GM19025 (cell line): ENCODE measurements around the gene CYTH3.
"Not testable (repeated sequence)": the region's sequence is repeated elsewhere in the genome, so short reads cannot be mapped to it uniquely, and the experiment has no call there.

ENCODE experiments used
- ATAC-seq: cut with Tn5 transposase; IDR thresholded peaks from one replicate; pipeline ENCODE4 v1.9.1; 2021; ENCODE audit warnings: mild to moderate bottlenecking, low read depth, moderate library complexity; ENCODE audit not compliant: unreplicated experiment

The CYTH3 gene

GRCh38 chr7:6200971-6201370 is 71.5 kb downstream of the CYTH3 start:
- ATAC-seq: no peak

DNA sequence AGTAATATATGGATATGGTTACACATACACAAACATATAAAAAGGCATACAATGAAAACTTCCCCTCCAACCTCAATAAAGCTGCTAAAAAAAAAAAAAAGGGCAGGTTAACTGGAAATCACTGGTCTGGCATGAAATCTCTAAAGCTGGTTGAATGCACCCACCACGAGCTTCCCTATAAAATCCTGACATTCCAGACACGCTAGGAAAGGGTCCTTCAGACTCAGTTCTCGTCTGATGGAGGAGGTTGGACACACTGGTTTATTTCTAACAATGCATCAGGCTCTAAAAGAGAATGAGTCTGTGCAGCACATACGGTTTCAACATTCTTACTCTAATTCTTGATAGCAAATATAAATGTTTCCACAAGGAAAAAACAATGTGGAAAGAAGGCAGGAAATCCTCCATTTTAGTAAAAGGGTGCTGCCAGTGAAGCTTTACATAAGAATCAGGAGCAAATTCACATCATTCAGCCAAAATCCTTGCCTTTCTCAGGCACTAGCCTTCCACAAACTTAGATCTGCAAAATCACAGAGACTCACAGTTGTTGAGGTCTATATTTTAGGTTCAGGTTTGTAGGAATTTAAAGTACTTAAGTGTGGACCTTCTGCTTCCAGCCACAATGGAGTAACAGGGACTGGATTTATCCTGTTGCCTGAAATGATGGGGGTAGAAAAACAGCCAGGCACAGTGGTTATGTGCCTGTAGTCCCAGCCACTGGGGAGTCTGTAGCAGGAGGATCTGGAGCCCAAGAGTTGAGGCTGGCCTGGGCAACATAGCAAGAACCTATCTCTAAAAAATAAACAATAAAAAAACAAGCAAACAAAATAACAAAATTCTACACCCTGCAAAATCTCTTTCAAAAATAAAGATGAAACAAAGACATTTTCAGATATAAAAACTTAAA is 73.5 kb downstream of the CYTH3 start:
- ATAC-seq: no peak

GRCh38 chr7:6197801-6198551 is 74.4 kb downstream of the CYTH3 start:
- no peak for ATAC-seq

- no peak for ATAC-seq
These were observed 78.7 kb downstream of the CYTH3 start for GRCh38 chr7:6193709-6194108.

DNA sequence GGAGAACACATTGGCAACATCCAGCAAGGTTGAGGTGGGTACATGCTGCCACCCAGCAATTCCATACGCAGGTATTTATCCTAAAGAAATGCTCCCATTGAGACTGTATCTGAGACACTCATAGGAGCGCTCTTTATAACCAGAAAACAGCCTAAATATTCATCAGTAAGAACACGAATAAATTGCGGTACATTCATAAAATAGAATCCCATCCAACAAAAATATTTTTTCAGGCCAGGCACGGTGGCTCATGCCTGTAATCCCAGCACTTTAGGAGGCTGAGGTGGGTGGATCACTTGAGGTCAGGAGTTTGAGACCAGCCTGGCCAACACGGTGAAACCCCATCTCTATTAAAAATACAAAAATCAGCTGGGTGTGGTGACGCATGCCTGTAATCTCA is 81.9 kb downstream of the CYTH3 start:
- ATAC-seq: not testable (repeated sequence)

DNA sequence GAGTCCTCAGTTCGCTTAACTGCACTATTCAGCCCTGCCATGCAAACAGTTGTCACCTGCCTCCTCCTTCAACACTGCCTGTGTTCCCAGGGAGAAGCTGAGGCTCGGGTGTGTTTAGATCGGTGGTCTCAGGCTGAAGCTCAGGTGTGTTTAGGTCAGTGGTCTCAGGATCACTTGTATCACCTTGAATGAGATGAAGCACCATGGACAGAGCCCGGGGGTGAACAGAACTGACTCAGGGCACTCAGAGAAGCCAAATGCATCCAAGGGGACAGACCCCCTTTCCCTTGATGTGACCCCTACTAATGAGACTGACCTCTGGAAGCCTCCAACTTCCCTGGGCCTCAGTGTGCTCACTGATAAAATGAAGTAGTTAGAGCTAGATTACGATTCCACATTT is 84.0 kb downstream of the CYTH3 start:
- ATAC-seq: no peak

GRCh38 chr7:6186577-6186976 is 85.8 kb downstream of the CYTH3 start:
- no peak for ATAC-seq

- no peak for ATAC-seq
These were observed 89.4 kb downstream of the CYTH3 start for GRCh38 chr7:6182993-6183392.

DNA sequence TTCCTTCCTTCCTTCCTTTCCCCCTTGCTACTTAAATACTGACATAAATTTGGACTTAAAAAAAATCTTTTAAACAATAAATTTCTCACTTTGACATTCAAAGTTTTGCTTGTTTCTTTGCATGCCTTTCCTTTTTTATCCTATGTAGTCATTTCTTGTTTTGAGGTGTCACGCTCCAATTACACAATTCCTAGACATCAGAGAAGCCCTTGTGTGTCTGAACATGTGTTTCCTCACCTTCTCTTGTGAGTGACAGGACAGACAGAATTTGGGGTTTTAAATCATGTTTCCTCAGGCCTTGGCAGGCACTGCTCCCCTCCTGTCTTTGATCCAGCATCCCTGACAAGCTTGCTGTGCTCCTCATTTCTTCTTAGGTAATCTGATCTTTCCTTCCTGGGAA is 91.3 kb downstream of the CYTH3 start:
- no peak for ATAC-seq

DNA sequence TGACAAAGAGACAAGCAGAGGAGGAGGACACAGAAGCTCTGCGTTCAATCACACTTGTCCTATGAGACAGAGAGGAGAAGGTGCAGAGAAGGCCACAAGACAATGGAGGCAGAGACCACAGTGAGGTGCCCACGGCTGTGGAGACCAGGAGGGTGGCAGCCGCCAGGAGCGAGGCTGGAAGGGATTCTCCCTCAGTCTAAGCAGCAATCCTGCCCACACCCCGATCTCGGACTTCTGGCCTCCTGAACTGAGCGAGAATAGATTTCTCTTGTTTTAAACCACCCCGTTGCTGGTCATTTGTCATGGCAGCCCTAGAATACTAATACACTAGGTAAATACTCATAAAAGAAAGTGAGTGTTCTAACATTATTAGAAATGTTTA is 92.1 kb downstream of the CYTH3 start:
- no peak for ATAC-seq

DNA sequence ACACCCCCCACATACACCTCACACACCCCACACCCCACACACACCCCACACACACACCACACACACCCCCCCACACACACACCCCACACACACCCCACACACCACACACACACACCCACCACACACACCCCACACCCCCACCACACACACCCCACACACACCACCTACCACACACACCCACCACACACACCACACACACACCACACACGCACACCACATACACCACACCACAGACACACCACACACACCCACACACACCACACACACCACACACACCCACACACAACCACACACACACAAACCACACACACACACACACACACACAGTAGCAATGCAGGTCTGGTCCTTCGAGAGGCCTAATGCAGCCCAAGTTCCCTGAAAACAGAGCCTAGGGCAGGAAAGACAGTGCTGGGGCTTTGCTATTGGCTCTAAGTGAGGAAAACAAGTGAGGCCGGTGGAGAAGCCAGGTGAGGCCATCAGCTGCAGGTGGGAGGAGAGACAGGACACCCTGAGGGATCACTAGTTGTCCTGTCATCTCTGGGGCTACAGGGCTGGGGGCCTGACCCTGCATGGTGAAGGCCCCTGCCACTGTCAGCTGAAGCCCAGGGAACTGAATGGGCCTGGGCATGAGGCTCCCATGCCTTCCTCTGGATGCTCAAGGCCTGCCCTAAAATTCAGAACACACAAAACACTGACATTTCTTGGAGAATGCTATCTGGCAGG is 92.6 kb downstream of the CYTH3 start:
- ATAC-seq: no peak

DNA sequence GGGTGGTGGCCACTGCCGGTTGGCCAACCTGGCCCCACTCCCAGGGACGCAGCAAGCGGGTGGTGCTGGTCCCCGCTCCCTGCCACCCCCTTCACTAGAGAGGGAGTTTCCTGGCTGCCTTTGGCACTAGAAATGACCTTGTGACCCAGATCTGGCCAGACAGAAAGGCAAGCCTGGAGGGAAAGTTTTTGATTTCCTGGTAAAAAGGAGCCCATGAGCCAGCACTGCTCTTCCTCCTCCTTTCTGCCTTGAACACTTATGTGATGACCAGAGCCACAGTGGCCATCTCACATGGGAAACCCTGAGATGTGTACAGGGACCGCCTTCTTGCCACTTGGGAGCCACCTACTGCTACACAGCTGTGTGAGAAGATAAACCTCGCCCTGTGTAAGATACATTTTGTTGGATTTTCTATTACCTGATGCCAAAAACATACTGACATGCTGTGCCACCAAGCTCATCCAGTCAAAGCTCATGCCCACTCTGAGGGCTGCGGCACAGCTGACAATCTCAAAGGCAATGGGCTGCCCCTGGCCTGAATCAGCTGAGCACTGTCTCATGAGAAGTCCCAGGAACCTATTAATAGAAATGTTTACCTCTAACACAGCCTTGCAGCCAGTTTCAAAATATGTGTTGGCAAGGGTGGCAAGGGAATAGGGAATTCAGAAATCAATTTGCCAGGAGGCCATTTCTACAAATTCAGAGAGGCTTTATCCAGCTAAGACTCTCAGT is 94.0 kb downstream of the CYTH3 start:
- ATAC-seq: no peak

DNA sequence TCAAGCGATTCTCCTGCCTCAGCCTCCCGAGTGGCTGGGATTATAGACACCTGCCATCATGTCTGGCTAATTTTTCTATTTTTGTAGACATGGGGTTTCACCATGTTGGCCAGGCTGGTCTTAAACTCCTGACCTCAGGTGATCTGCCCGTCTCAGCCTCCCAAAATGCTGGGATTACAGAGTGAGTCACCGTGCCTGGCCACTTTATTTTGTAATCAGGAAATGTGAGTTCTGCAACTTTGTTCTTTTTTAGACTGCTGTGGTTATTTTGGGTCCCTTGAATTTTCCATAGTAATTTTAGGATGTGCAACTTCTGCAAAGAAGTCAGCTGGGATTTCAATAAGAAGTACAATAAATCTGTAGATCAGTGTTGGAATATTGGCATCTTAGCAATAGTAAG is 96.8 kb downstream of the CYTH3 start:
- no peak for ATAC-seq

GRCh38 chr7:6172910-6173295 is 99.5 kb downstream of the CYTH3 start:
- ATAC-seq: no peak

- ATAC-seq: no peak
These were observed 100.1 kb downstream of the CYTH3 start for GRCh38 chr7:6172224-6172909.

GRCh38 chr7:6171532-6172223 is 100.7 kb downstream of the CYTH3 start:
- ATAC-seq: no peak

- no peak for ATAC-seq
These were observed 101.6 kb downstream of the CYTH3 start for GRCh38 chr7:6170571-6171531.

DNA sequence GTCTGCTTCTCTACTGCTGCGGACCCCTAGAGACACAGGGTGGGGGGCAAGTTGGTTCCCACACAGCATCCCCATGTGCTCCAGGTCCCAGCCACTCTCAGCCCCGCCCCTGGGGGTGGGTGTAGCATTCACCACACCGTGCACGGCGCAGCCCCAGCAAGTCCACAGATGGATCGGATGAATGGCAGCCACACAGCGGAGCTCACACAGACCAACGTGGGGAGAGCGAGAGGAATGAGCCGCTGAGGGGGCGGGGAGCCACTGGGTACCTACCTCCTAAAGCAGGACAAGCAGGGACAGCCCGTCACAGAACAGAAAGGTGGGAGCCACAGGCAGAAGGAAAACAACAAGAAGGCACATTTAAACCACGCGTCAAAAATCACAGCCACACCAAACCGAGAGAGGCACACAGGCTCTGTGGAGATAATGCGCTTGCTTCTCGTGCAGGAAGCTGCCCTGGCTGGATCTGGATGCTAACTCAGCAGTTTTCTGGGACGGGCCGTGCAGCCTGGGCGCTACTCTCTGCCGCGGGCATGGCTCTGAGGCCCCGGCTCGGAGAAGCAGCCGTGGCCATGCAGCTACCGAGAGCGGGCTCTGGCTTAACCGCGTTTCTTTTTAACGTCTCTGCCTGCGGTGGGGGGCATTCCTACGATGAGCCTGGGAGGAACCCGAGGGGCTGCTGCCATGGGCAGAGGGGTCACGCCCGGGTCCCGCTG is 102.5 kb downstream of the CYTH3 start:
- no peak for ATAC-seq
